OCI-LY7 (cell line): ENCODE results near the gene HTN3. TPM values are rescaled to one million over a fixed set of nuclear protein-coding genes. Genes with fewer than 3 reads are reported as not detected.

Experiments
- BruUV-seq: library from RNA; stranded (reverse); fragments of 400-500 nt; replicated peaks from 2 replicates; lab custom pipeline; 2021; lab: Mats Ljungman, UMichigan
- CTCF ChIA-PET: fragments of 300-600 bp; sonication (Branson Sonifier 250); formaldehyde crosslinking; loops from one replicate; lab custom pipeline; 2022; ENCODE audit warnings: antibody characterized with exemption; ENCODE audit not compliant: unreplicated experiment; lab: Charles Lee
- POLR2A ChIA-PET: fragments of 300-600 bp; sonication (Branson Sonifier 250); formaldehyde crosslinking; loops from one replicate; lab custom pipeline; 2022; ENCODE audit warnings: antibody characterized with exemption; lab: Charles Lee
- DNase-seq: peaks from one replicate; pipeline ENCODE4 v3.0.0-alpha.2; 2015; ENCODE audit warnings: low spot score
- H2AFZ ChIP-seq: fragments of 200-600 bp; sonication (generic), shearing (Covaris generic); 2 replicates; pipeline ENCODE4 v1.6.1; 2014; ENCODE audit warnings: mild to moderate bottlenecking, antibody characterized with exemption, low read length, moderate library complexity
- H3K27ac ChIP-seq: fragments of 200-600 bp; sonication (generic); 2 replicates; pipeline ENCODE4 v1.5.1; 2014; ENCODE audit warnings: mixed run types, low read depth, mild to moderate bottlenecking, moderate library complexity, low read length, inconsistent platforms; ENCODE audit not compliant: poor library complexity, severe bottlenecking
- H3K36me3 ChIP-seq: fragments of 200-600 bp; sonication (generic); 2 replicates; pipeline ENCODE4 v1.6.1; 2014; ENCODE audit warnings: mild to moderate bottlenecking, antibody characterized with exemption, low read length, moderate library complexity, mixed read lengths; ENCODE audit not compliant: insufficient read depth
- H3K4me1 ChIP-seq: fragments of 200-600 bp; sonication (generic); 2 replicates; pipeline ENCODE4 v1.5.1; 2014; ENCODE audit warnings: mild to moderate bottlenecking, low read length; ENCODE audit not compliant: insufficient read depth, poor library complexity, severe bottlenecking
- H3K4me2 ChIP-seq: fragments of 200-600 bp; sonication (generic); 2 replicates; pipeline ENCODE4 v1.6.1; 2014; ENCODE audit warnings: mild to moderate bottlenecking, low read length
- H3K4me3 ChIP-seq: fragments of 200-600 bp; sonication (generic); 2 replicates; pipeline ENCODE4 v1.5.1; 2014; ENCODE audit warnings: mild to moderate bottlenecking, low read depth, low read length; ENCODE audit not compliant: poor library complexity, severe bottlenecking
- H3K79me2 ChIP-seq: fragments of 200-600 bp; sonication (generic); 2 replicates; pipeline ENCODE4 v1.6.1; 2016; ENCODE audit warnings: low read depth, mild to moderate bottlenecking, low read length, moderate library complexity, mixed read lengths; ENCODE audit not compliant: insufficient read depth
- H3K9me2 ChIP-seq: fragments of 200-600 bp; sonication (generic); 2 replicates; pipeline ENCODE4 v1.6.1; 2016; ENCODE audit warnings: mild to moderate bottlenecking, low read length, mixed read lengths; ENCODE audit not compliant: insufficient read depth
- H3K9me3 ChIP-seq: fragments of 200-600 bp; sonication (generic); 2 replicates; pipeline ENCODE4 v1.6.1; 2014; ENCODE audit warnings: mild to moderate bottlenecking, mixed run types, low read length, mixed read lengths
- H4K20me1 ChIP-seq: fragments of 200-600 bp; sonication (generic); 2 replicates; pipeline ENCODE4 v1.6.1; 2014; ENCODE audit warnings: mild to moderate bottlenecking, antibody characterized with exemption, low read length, moderate library complexity, mixed read lengths; ENCODE audit not compliant: insufficient read depth
- CTCF ChIP-seq: fragments of 200-600 bp; sonication (generic); conservative IDR thresholded peaks from 2 replicates; pipeline ENCODE4 v1.5.1; 2014; ENCODE audit warnings: mild to moderate bottlenecking, antibody characterized with exemption, low read length, moderate library complexity, mixed read lengths
- EZH2phosphoT487 ChIP-seq: fragments of 200-600 bp; sonication (generic); IDR thresholded peaks from 2 replicates; pipeline ENCODE4 v1.6.1; 2018; ENCODE audit warnings: low read depth, borderline replicate concordance, mild to moderate bottlenecking, mixed run types, antibody characterized with exemption, low read length, moderate library complexity, mixed read lengths
- intact Hi-C: fragments of 100-400 bp; cut with micrococcal nuclease; formaldehyde crosslinking; loops from one replicate; pipeline ENCODE4 v1.10.0; 2022; ENCODE audit not compliant: unreplicated experiment
- total RNA-seq, 2 experiments: library from RNA; depleted of rRNA in 1 of 2; stranded (reverse); fragments of >200 nt in 1 of 2; shearing (Covaris generic) in 1 of 2; gene quantifications; 2 replicates each; pipeline ENCODE4 v1.2.3, GENCODE V29; 2014 to 2022

HTN3 gene
- total RNA-seq, 2 experiments from 2014 or later: not detected

- TF ChIP-seq CTCF (no peak), EZH2phosphoT487 (no peak)
- no TSS peak for BruUV-seq
- H3K79me2 ChIP-seq: no peaks in the 10 kb centered on the region
- H3K9me2 ChIP-seq: no peaks in the 10 kb centered on the region
- POLR2A ChIA-PET: no interaction called here
- no peak overlapping the region for H3K27ac ChIP-seq
- no peak overlapping the region for H2AFZ ChIP-seq
- H3K9me3 ChIP-seq: no peaks in the 10 kb centered on the region
- intact Hi-C loops: no loop called here
- no peak for DNase-seq
- H3K4me1 ChIP-seq: no peaks in the 10 kb centered on the region
- H3K4me3 ChIP-seq: no peak overlapping the region
- CTCF ChIA-PET: no interaction called here
- no peaks in the 10 kb centered on the region for H4K20me1 ChIP-seq
- no peaks in the 10 kb centered on the region for H3K36me3 ChIP-seq
- no peak overlapping the region for H3K4me2 ChIP-seq
These were observed 37.2 kb upstream of the HTN3 start for GRCh38 chr4:69991016-69991415.

DNA sequence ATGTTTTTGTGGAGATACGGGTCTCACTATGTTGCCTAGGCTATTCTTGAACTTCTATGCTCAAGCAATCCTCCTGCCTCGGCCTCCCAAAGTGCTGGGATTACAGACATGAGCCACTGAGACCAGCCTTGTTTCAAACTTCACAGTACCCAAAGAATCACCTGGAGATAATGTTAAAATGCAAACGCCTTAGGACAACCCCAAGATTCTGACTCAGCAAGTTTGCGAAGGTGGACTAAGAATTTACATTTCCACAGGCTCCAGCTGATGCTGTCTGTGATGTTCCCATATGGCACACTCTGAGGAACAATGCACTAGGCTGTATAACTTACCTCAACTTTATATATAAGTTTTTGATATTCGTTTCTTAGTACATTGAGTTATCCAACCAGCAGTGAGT, 33.5 kb upstream of the HTN3 start:
- no TSS peak for BruUV-seq
- no peaks in the 10 kb centered on the region for H3K9me3 ChIP-seq

More for the DNA sequence above, 33.5 kb upstream of the HTN3 start:
- ChIA-PET POLR2A (interaction anchor here (0.5 kb wide), 1 partner anchor 24 kb away, joined by 3 read pairs; no protein-coding TSS in a partner anchor), CTCF (no interaction called here)
- no peak overlapping the region for H2AFZ ChIP-seq
- intact Hi-C loops: no loop called here
- H3K4me3 ChIP-seq: no peak overlapping the region
- no peak overlapping the region for H3K27ac ChIP-seq
- H3K9me2 ChIP-seq: no peaks in the 10 kb centered on the region
- H3K79me2 ChIP-seq: no peaks in the 10 kb centered on the region
- DNase-seq: no peak
- TF ChIP-seq EZH2phosphoT487 (no peak), CTCF (no peak)
- no peaks in the 10 kb centered on the region for H3K36me3 ChIP-seq
- no peaks in the 10 kb centered on the region for H3K4me1 ChIP-seq
- H4K20me1 ChIP-seq: no peaks in the 10 kb centered on the region
- no peak overlapping the region for H3K4me2 ChIP-seq
